NCI-H2107 treated with DMSO at 0.1 percent for 48 hours (cell line): ENCODE results near the gene ANGPTL2.

Source experiments
- DNase-seq: peaks from one replicate; lab custom pipeline; 2025; ENCODE audit not compliant: unreplicated experiment; lab: John Stamatoyannopoulos, UW

Gene ANGPTL2

GRCh38 chr9:127137640-127138360 is 15.4 kb upstream of the ANGPTL2 start:
- DNase-seq, result no peak

- DNase-seq, result no peak
These were observed 14.6 kb upstream of the ANGPTL2 start for GRCh38 chr9:127136880-127137639.

- no peak for DNase-seq
These were observed 13.8 kb upstream of the ANGPTL2 start for GRCh38 chr9:127136081-127136879.

- DNase-seq, result no peak
These were observed 12.8 kb upstream of the ANGPTL2 start for GRCh38 chr9:127135056-127135745.

DNA sequence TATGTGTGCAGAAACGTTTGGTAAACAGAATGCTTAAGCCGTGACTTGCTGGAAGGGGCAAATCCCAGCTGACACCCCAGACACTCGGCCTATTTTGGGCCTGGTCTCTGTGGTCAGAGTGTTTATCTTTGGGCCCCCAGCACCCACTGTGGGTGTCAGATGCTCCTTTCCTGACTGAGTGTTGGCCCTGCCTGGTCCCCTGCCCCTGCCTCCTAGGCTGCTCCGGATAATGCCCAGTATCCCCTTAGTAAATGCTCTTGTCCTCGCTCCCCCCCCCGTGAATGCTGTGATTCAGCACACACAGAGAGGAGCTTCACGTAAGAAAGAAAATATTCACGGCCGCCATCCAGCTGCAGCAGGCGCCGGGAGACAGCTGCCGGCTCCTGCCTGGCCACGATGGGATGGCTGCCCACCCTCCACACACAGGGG is 11.3 kb upstream of the ANGPTL2 start:
- no peak for DNase-seq

DNA sequence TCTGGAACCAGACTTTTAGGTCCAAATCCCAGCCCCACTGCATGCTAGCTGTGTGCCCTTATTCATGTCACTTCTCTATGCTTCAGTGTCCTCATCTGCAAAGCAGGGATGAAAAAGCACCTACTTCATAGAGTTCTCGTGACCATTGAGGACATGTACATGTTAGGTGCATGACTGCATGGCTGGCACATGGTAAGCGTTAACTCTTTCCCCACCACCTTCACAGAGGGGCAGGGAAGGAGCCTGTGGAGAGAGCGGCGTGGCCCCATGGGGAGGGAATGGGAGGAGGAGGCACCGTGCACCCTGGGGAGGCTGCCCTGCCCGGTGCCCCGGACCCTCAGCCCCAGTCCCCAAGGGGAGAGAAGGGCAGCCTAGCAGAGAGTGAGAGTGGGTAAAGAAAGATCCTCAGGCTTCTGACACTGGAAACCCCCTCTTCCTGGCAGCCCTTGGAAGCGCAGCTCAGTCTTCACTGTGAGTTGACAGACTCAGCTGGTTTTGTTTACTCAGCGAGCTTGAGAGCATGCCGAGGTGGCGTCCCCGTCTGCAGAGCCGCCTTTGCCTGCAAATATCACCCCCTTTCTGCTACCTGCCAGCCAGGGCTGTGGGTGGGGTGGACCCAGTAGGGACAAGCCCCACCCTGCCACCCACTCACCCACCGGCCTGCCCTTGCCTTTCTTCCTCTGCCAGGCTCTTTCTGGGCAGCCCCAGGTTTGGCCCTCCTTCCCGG is 10.6 kb upstream of the ANGPTL2 start:
- peak; percentile 6 for DNase-seq

GRCh38 chr9:127132375-127132774 is 9.9 kb upstream of the ANGPTL2 start:
- no peak for DNase-seq

DNA sequence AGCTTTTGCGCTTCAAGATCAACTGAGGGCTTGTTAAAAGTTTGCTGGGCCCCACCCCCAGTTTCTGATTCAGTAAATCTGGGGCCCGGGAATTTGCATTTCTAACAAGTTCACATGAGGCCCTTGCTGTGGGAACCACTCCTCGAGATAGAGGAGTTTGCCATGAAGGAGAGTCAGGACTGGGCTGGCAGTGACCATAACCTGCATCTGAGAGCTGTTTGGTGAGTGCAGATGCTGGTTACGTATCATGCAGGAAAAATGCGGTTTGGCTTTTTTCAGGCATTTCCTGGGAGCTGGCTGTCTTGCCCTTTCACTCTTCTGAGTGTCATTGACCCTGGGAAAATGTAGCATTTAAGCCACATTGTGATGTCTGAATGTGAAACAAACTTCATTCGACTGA is 9.4 kb upstream of the ANGPTL2 start:
- DNase-seq, result no peak

- no peak for DNase-seq
These were observed 8.5 kb upstream of the ANGPTL2 start for GRCh38 chr9:127130661-127131538.

GRCh38 chr9:127130235-127130634 is 7.8 kb upstream of the ANGPTL2 start:
- no peak for DNase-seq

GRCh38 chr9:127129718-127130085 is 7.3 kb upstream of the ANGPTL2 start:
- no peak for DNase-seq

DNA sequence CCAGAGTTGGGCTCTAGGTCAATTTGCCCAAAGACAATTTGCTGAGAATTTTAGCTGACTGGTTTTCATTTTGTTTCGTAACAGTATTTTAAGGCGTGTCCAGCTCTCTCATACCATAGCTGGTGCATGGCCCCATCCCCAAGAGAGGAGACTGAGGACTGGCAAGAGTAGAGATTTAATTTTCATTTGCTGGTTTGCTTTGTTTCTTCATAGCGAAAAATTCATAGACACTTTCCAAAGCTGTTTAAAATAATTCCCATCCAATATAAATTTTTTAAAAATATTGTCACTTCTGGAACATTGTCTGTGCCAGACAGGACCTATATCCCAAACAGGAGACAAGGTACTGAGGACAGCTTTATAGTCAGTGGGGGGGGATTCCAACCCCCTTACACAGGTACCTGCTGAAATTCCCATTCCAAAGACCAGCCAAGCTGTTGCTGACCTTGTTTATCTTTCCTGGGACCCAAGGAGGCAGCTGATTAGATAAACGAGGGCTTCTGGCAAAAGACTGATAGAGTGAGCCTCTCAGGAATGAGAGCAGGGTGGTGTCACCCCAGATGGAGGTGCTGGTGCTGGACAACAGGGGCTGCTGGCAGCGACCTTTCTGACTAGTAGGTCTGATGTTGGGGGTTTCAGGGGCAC is 6.8 kb upstream of the ANGPTL2 start:
- DNase-seq, result no peak

- DNase-seq, result no peak
These were observed 6.1 kb upstream of the ANGPTL2 start for GRCh38 chr9:127128341-127129072.

DNA sequence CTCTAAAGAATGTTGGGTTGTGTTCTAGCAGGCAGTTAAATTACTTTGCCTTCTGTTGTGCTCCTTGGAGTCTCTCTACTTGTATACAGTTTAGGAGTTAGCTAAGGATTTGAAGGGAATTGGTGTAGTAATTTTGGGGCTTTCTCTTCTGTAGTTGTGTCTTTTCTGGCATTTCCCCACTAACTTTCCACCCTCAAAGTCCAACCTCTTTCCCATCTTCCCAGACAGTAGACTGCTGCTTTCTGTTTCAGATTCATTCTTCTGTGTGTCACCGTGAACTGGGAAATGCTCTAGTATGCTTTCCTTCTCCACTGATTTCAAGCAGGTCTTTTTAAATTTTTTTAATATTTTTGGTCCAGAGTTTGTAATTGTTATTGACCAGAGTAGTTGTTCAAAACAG is 4.5 kb upstream of the ANGPTL2 start:
- DNase-seq, result no peak

DNA sequence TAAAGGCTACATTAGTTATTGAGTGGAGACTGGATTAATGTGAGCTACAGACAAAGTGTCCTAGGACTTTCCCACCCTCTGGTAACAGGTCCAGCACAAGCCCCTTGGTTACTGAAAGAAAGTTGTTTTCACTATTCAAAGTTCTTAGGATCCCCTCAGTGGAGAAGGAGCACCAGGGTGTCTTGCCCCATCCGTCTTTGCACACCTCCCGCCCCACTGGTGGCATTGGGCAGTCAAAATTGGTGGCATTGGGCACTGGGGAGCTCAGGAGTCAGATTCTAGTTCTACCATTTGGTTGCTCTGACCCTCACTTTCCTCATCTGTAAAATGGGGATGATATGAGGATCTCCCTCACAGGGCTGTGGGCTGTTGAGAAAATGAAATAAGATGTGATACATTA is 2.4 kb upstream of the ANGPTL2 start:
- no peak for DNase-seq

GRCh38 chr9:127124111-127124531 is 1.7 kb upstream of the ANGPTL2 start:
- no peak for DNase-seq

GRCh38 chr9:127123064-127123890 is 842 bp upstream of the ANGPTL2 start:
- peak; percentile 10 for DNase-seq
